Epithelial cell of prostate (primary cell): ENCODE results near the gene FREM2.

Experiments used
- DNase-seq: peaks from one replicate; pipeline ENCODE4 v3.0.0-alpha.2; 2011; ENCODE audit warnings: low read depth, low spot score
- H3K27ac ChIP-seq: fragments of 450-650 bp; 2 replicates; pipeline ENCODE4 v1.5.1; 2017; ENCODE audit warnings: mild to moderate bottlenecking

Gene FREM2

DNA sequence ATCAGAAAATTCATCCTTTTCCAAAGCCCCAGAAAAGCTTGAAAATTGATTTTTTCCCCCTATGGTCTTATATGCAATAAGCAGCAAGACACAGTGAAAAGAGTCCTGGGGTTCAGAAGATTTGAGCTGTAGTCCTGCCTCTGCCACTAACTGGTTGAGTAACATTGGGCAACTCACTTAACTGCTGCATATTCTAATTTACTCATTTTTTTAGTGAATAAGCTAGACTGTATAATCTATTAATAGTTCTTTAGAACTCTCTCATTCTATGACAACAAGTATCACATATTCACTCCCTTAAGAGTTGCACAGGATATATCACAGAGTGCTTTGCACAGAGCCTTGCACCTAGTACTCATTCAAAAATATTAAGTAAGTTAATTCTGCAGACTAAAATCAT is 192.9 kb downstream of the FREM2 start:
- DNase-seq, result no peak
- no peak overlapping the region for H3K27ac ChIP-seq

DNA sequence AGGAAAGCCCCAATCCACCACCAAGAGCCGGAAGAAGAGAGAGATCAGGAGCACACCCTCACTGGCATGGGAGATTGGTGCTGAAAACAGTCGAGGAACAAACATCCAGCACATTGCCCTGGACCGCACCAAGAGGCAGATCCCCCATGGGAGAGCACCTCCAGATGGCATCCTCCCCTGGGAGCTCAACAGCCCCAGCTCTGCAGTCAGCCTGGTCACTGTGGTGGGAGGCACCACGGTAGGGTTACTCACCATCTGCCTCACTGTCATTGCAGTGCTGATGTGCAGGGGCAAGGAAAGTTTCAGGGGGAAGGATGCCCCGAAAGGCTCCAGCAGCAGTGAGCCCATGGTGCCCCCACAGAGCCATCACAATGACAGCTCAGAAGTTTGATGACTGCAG is 193.5 kb downstream of the FREM2 start:
- H3K27ac ChIP-seq, result no peak overlapping the region
- no peak for DNase-seq

DNA sequence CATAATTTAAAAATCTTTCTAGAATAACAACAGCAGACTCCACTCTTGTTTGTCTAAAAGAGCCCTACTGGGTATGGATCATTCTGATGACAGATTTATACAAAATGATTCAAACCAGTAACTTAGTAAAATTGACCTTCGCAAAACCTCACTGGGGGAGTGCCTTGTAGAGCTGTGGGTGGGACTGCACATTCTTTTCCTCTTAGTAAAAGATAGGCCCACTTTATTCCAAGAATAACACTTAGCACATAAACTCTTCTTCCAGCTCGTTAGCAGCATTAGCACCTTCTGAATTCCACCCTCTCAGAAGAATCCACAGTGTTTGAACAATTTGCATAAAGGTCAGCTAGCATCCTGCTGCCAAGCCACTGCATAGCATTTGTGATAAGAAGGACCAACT is 196.9 kb downstream of the FREM2 start:
- H3K27ac ChIP-seq, result no peak overlapping the region
- DNase-seq, result no peak

DNA sequence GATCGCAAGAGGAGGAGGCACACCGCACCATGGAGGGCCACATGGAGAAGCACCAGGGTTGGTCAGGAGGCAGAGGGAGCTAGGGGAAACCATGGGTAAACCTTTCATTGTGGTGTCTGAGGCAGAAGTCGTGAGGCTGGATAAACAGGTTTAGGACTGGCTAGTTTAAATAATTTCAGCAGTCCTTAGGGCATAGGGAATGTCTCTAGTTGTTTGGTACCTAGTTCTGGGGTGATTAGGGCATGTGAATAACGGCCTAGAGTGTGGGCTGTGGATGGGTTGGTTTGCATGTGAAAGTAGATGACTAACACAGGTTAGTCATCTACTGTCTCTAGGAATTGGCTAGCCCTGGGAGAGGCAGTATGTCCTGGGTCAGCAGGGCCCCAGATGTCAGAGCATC is 201.4 kb downstream of the FREM2 start:
- DNase-seq, result peak; percentile 40

DNA sequence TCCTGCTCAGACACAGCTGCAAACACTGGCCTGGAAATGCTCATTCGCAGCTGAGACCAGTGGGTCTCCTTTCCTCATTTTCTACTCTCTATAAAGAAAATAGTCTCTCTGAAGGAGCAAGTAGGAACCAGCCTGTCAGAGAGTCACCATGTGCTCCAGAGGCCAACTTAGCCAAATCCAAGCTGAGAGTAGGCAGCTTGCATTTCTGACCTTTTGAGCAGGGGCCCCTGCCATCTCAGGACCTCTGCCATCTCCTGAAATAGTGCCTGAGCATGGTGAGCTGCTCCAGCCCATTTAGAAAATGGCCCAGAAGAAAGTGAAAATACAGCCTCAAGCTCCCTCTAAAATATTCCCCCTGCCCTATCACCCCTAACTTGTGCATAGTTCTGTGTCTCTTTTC is 208.2 kb downstream of the FREM2 start:
- no peak for DNase-seq
- H3K27ac ChIP-seq, result no peak overlapping the region

More for the DNA sequence above, 201.4 kb downstream of the FREM2 start:
- H3K27ac ChIP-seq, result no peak overlapping the region

DNA sequence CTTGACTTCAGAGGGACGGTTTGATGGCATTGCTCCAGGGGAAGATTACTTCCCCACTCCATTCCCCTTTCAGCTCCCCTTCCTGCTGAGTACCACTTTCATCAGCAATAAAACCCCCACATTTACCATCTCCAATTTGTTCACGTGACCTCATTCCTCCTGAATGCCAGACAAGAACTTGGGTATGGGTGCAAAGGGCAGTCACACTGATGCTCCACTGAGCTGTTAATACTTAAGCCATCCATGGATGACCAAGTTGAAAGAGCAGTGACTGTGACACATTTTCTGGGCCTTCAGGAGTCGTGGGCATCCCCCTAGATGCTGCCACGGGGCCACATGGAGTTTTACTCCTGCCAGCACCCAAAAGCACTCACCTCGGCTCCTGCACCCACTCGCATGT is 210.6 kb downstream of the FREM2 start:
- no peak for DNase-seq
- H3K27ac ChIP-seq, result no peak overlapping the region

DNA sequence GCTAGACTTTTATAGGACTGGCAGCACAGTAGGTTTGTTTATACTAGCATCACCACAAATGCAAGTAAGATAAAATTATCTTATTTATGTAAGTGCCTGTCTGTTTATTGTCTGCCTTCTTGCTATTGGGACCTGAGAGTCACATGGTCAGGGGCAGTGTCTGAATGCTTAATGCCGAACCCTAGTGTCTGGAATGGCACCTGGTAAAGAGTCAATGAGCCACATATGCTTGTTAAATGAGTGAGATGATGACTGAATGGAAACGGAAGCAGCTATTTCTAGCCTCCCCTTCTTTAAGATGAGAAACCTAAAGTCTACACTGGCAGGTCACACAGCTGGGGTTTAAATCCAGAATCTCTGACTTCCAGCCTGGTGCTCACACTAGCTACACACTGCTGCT is 211.6 kb downstream of the FREM2 start:
- H3K27ac ChIP-seq, result no peak overlapping the region
- no peak for DNase-seq

DNA sequence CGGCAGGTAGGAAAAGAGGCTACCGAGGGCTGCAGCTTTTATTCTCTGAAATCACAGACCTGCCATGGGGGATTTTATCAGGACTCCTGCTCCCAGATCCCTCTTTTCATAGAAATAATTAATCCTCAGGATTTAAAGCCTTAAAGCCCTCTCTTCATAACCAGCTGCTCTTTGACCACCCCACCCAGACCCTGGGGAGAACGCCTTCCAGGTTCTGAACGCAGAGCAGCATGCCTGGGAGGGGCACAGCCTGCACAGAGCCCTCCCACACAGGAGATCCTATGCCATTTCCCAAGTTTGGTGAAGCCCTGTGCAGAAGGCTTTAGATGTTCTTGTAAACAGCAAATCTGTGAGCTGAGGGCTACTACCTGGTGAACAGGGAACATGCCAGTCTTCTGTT is 212.7 kb downstream of the FREM2 start:
- H3K27ac ChIP-seq, result no peak overlapping the region
- DNase-seq, result no peak

DNA sequence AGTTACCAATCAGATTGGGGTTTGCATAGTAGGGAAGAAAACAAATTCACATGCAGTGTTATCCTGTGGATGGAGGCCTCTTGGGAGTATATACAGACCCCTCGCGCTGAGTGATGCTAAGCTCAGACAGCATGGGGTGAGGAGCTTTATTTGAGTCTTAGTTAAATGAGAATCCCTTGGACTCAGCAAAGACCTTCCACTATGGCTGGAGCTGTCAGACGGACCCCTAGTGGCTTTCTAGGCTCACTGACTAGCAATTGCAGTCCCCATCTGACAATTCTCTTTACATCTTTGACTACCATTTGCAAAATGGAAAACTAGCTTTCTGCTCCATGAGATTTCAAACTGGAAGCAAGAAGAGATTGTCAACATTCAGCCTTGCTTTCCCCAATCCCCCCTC is 213.3 kb downstream of the FREM2 start:
- no peak for DNase-seq
- no peak overlapping the region for H3K27ac ChIP-seq

DNA sequence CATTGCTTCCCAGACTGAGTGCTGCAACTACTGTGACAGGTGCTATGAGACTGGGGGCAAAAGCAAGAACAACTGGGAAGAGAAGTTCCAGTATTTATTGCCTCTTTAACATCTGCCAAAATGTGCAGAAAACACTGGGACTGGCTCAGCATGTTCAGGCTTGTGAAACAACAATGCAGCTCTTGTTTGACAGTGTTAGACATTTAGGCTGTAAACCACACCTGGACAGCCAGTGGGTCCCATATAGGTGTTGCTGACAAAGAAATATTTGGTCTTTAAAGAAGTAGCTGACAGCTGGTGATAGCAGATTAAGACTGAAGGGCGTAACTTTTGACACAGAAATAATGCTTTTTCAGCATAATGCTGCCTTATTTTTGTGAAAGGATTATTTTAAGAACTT is 215.7 kb downstream of the FREM2 start:
- DNase-seq, result peak; percentile 51
- H3K27ac ChIP-seq, result no peak overlapping the region

DNA sequence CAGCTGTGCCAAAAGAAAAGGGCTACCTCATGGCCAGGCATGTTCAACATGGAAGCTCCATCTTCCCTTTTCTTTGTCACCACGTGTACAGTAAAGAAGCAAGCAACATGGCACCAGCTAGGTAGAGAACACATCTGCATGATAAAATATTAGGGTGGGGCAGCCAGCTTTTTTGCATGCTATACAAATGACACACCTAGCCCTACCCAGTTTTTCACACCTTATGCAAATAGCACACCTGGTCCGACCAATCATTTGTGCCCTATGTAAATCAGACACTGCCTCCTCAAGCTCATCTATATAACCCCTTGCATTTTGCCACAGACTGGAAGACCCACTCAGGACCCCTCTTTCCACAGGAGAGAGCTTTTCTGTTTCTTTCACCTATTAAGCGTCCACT is 218.2 kb downstream of the FREM2 start:
- peak overlapping the region; percentile 1 for H3K27ac ChIP-seq
- DNase-seq, result no peak

DNA sequence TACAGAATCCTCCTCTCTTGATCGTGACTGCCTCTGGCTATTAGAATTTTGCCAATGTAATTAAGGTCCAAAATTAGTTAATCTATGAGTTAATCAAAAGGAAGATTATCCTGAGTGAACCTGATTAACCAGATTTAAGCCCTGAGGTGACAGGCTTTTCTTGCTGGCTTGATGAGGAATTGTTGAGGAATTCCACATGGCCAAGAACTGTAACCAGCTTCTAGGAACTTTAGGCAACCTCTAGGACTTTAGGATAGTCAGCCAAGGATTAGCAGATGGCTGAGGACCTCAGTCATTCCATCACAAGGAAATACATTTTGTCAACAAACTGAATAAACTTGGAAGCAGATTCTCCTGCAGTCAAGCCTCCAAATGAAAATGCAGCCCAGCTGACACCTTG is 219.0 kb downstream of the FREM2 start:
- DNase-seq, result no peak
- H3K27ac ChIP-seq, result peak overlapping the region; percentile 1

DNA sequence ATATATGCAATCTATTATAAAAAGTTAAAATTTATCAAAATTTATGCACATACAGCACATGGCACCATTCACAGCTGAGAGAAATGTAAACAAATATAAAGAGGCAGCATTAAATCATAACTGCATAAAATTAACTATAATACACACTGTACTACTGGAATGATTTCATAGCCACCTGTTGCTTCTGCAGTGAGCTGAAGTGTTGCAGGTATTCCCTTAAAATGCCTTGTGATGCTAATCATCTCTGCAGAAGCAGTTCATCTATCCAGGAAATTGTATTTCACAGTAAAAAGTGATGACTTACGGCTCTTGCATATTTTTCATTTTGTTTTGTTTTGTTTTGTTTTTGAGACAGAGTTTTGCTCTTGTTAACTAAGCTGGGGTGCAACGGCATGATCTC is 221.7 kb downstream of the FREM2 start:
- H3K27ac ChIP-seq, result no peak overlapping the region
- DNase-seq, result no peak

DNA sequence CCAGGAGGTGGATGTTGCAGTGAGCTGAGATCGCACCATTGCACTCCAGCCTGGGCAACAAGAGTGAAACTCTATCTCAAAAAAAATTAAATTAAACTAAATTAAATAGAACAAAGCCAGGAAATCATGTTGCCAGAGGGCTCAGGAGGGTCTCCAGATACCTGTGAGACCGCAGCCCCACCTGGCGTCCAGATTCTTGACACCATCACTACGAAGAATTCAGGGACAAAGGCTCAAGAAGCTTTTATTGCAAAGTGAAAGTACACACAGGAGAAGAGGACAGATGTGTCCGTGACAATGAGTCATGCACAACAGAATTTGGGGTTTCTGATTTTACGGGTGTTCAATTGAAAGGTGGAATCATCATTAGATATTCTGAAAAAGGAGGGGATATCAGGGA is 227.2 kb downstream of the FREM2 start:
- DNase-seq, result no peak
- H3K27ac ChIP-seq, result no peak overlapping the region

DNA sequence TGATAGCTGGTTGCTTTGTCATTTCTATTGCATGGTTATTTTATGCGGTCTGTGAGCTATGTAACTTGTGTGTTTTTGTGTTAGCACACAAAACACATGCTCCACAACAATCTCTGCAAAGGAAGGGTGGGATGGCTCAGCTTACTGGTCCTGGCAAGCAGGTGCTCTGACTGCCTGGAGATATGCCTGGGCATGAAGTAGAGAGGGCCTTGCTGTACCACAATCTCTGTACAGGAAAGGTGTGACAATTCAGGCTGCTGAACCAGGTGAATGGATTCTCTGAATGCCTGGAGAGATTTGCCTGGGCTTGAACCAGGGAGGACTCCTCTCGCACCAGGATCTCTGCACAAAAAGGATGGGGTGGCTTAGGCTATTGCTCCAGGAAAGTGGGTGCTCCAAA is 234.2 kb downstream of the FREM2 start:
- H3K27ac ChIP-seq, result peak overlapping the region; percentile 21
- no peak for DNase-seq

DNA sequence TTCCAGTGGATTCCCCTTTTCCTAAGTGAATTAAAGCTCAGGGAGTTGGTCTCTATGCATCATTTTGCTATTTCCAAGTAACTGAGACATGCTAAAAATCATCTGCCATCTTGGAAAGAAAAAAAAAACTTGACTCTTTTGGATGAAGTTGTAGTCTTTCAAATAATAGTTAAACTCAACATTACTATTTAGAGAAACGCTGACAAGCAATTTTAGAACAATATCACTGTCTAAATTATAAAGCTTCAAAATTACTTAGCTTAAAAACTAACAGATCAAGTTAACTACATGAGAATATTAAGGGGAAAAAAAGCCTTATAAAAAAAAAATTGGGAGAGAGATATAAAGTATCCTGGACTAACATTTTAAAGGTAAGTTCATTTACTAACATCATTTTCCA is 235.3 kb downstream of the FREM2 start:
- H3K27ac ChIP-seq, result no peak overlapping the region
- no peak for DNase-seq

DNA sequence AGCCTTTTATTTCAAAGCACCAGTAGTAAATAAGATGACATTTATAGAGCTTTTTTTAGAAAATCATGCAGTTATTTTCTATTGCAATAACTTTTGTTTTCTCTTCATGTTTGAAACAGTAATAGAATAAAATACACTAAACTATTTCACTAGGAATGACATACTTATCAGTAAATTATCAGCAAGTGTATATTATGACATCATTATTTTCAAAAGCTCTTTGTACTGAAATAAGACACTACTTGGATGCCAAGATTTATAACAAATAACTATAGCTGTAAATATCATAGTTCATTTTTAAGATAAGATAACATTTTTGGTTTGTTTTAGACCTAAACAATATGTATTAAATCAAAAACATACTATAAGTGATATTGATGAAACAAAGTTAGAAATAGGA is 246.9 kb downstream of the FREM2 start:
- H3K27ac ChIP-seq, result no peak overlapping the region
- DNase-seq, result no peak
